Measurements from ENCODE around the gene CAMK2A. TPM values are rescaled to one million over a fixed set of nuclear protein-coding genes. Genes with fewer than 3 reads are reported as not detected.
A peak's percentile ranks its signal among the peaks of the same experiment; 100 is the strongest.

The CAMK2A gene
- polyA plus RNA-seq, 1 of the 3 experiments (the other 2 are of a cell fraction) = 0.10 TPM

GRCh38 chr5:150186897-150187296 lies 102.7 kb downstream of the CAMK2A start:
- peaks cover 33% of the 10 kb centered on the region for H3K27me3 ChIP-seq (ENCODE audit: insufficient read depth)
- TF ChIP-seq FOSL2 (IDR thresholded peaks at IDR 0.05; ENCODE audit: borderline replicate concordance, low read depth) (no peak), USF1 (IDR thresholded peaks at IDR 0.05; ENCODE audit: borderline replicate concordance, low read depth) (no peak), TEAD4 (IDR thresholded peaks at IDR 0.05; ENCODE audit: borderline replicate concordance, insufficient read depth) (no peak), JUND (IDR thresholded peaks at IDR 0.05) (no peak), FOXJ3 (CRISPR knock-in tag; IDR thresholded peaks at IDR 0.05) (no peak), ZBTB33 (IDR thresholded peaks at IDR 0.05; ENCODE audit: borderline replicate concordance, low read depth) (no peak), TCF12 (IDR thresholded peaks at IDR 0.05) (no peak), RFX5 (IDR thresholded peaks at IDR 0.05; ENCODE audit: low read length) (no peak), PBX3 (IDR thresholded peaks at IDR 0.05) (no peak), YY1 (IDR thresholded peaks at IDR 0.05; ENCODE audit: low read depth) (no peak), MXI1 (IDR thresholded peaks at IDR 0.05; ENCODE audit: low read depth, low read length) (no peak), GABPA (IDR thresholded peaks at IDR 0.05; ENCODE audit: low read depth) (no peak), NRF1 (IDR thresholded peaks at IDR 0.05; ENCODE audit: low read depth, low read length) (no peak), GATA2 (CRISPR knock-in tag; IDR thresholded peaks at IDR 0.05) (no peak), CHD2 (IDR thresholded peaks at IDR 0.05; ENCODE audit: low read length, partially characterized antibody) (no peak), TAF1 (IDR thresholded peaks at IDR 0.05; ENCODE audit: borderline replicate concordance, low read depth, low read length) (no peak), RAD21 (IDR thresholded peaks at IDR 0.05; ENCODE audit: low read length) (no peak)
- H3F3A ChIP-seq (replicated peaks; ENCODE audit: insufficient read depth) = no peaks in the 10 kb centered on the region
- no peaks in the 10 kb centered on the region for H3K9me3 ChIP-seq
- H3K27ac ChIP-seq (ENCODE audit: low read depth in 2 of 2, low read length in 1 of 2) = no peak overlapping the region
- POLR2A ChIA-PET = no interaction called here
- no peak overlapping the region for H3K9ac ChIP-seq
- no peaks in the 10 kb centered on the region for H4K20me1 ChIP-seq (ENCODE audit: insufficient read depth)
- H3K4me2 ChIP-seq = no peak overlapping the region
- H3K9me2 ChIP-seq = no peaks in the 10 kb centered on the region
- no peak overlapping the region for H3K4me3 ChIP-seq (ENCODE audit: low read depth in 2 of 2, low read length in 1 of 2)
- H3K79me2 ChIP-seq (ENCODE audit: insufficient read depth) = no peaks in the 10 kb centered on the region
- H3K4me1 ChIP-seq (ENCODE audit: control insufficient read depth in 1 of 2, insufficient read depth in 2 of 2, low read depth in 1 of 2, low read length in 1 of 2) = peaks cover 0 to 4% of the 10 kb centered on the region in 2 experiments; a peak in 1 of 4 replicates
- no peaks in the 10 kb centered on the region for H3K36me3 ChIP-seq (replicated peaks in 1 of 2; ENCODE audit: control insufficient read depth in 1 of 2, insufficient read depth in 2 of 2, low read length in 1 of 2)
- CTCF ChIA-PET = interaction anchor here (0.8 to 3.3 kb wide), 5 partner anchors 9 to 31 kb away, joined by 3 to 12 read pairs (median 5); no protein-coding TSS in a partner anchor
- 40% methylated on average over 4 of the region's 4 CpGs for WGBS (ENCODE audit: low lambda C conversion rate)
- H2AFZ ChIP-seq (ENCODE audit: low read depth) = no peak overlapping the region
- DNase-seq = peak; percentile 58
